Ureter (tissue), 1 donor: ENCODE data around the gene PCDHGB1. TPM values are rescaled to one million over a fixed set of nuclear protein-coding genes. Genes with fewer than 3 reads are reported as not detected.
"Not testable (repeated sequence)": the region's sequence is repeated elsewhere in the genome, so short reads cannot be mapped to it uniquely, and the experiment has no call there.

Source experiments
- DNase-seq: peaks from one replicate; pipeline ENCODE4 v3.0.0-alpha.2; 2020; ENCODE audit warnings: low spot score
- total RNA-seq: library from RNA; stranded (reverse); gene quantifications from one replicate; pipeline ENCODE4 v1.2.4, GENCODE V29; 2023
- donor health status: DM: yes; HTN: yes; CAD: no.

The PCDHGB1 gene
- total RNA-seq, 1 donor from 2014 or later, result 3.0 TPM

- DNase-seq, result no peak
Observed at GRCh38 chr5:141383345-141383744, 33.4 kb downstream of the PCDHGB1 start.

- DNase-seq, result no peak
Observed at GRCh38 chr5:141384471-141385267, 34.8 kb downstream of the PCDHGB1 start.

- not testable (repeated sequence) for DNase-seq
Observed at GRCh38 chr5:141387557-141388311, 37.8 kb downstream of the PCDHGB1 start, which contains the start of gene PCDHGB4. Gene PCDHGB4 (plus strand): TSS chr5:141387698. CDS start chr5:141387885, 187 bp downstream.

GRCh38 chr5:141388661-141389060 lies 38.8 kb downstream of the PCDHGB1 start:
- DNase-seq, result no peak

GRCh38 chr5:141389153-141390042 lies 39.5 kb downstream of the PCDHGB1 start:
- DNase-seq, result no peak

GRCh38 chr5:141392429-141393198 lies 42.7 kb downstream of the PCDHGB1 start, which contains the start of gene PCDHGA8:
Gene PCDHGA8 (plus strand): TSS chr5:141392633. CDS start chr5:141392814, 181 bp downstream.
- no peak for DNase-seq

GRCh38 chr5:141393267-141393666 lies 43.4 kb downstream of the PCDHGB1 start:
- DNase-seq, result no peak

- DNase-seq, result not testable (repeated sequence)
Observed at GRCh38 chr5:141394401-141395187, 44.7 kb downstream of the PCDHGB1 start.

- not testable (repeated sequence) for DNase-seq
Observed at GRCh38 chr5:141397756-141398551, 48.1 kb downstream of the PCDHGB1 start, which contains the start of gene PCDHGB5. Gene PCDHGB5 (plus strand): TSS chr5:141397947. CDS start chr5:141398128, 181 bp downstream.

GRCh38 chr5:141398608-141399007 lies 48.7 kb downstream of the PCDHGB1 start:
- DNase-seq, result no peak

- DNase-seq, result no peak
Observed at GRCh38 chr5:141399555-141400258, 49.8 kb downstream of the PCDHGB1 start.

Other genes with a start within 250 kb of the PCDHGB1 start
- 1.1 TPM for gene PCDHB3, start 249.6 kb upstream of the PCDHGB1 start, total RNA-seq
- 2.2 TPM for gene PCDHB4, start 228.3 kb upstream of the PCDHGB1 start, total RNA-seq
- 2.9 TPM for gene PCDHB5, start 214.9 kb upstream of the PCDHGB1 start, total RNA-seq
- gene PCDHB6, start 200.0 kb upstream of the PCDHGB1 start, total RNA-seq, result 1.6 TPM
- gene PCDHB7, start 177.5 kb upstream of the PCDHGB1 start, total RNA-seq, result 2.4 TPM
- gene PCDHB8, start 172.3 kb upstream of the PCDHGB1 start, total RNA-seq, result 1.7 TPM
- gene PCDHB16, start 167.7 kb upstream of the PCDHGB1 start, total RNA-seq, result 3.4 TPM
- gene PCDHB9, start 162.9 kb upstream of the PCDHGB1 start, total RNA-seq, result 1.9 TPM
- 2.5 TPM for gene PCDHB10, start 157.7 kb upstream of the PCDHGB1 start, total RNA-seq
- gene PCDHB11, start 150.5 kb upstream of the PCDHGB1 start, total RNA-seq, result 2.1 TPM
- 2.8 TPM for gene PCDHB12, start 141.4 kb upstream of the PCDHGB1 start, total RNA-seq
- 6.2 TPM for gene PCDHB13, start 136.2 kb upstream of the PCDHGB1 start, total RNA-seq
- 6.8 TPM for gene PCDHB14, start 126.8 kb upstream of the PCDHGB1 start, total RNA-seq
- gene PCDHB15, start 104.7 kb upstream of the PCDHGB1 start, total RNA-seq, result 4.3 TPM
- gene SLC25A2, start 46.0 kb upstream of the PCDHGB1 start, total RNA-seq, result 1.3 TPM
- gene TAF7, start 29.3 kb upstream of the PCDHGB1 start, total RNA-seq, result 56.6 TPM
- 0.57 TPM for gene PCDHGA1, start 19.6 kb upstream of the PCDHGB1 start, total RNA-seq
- 2.6 TPM for gene PCDHGA2, start 11.3 kb upstream of the PCDHGB1 start, total RNA-seq
- gene PCDHGA3, start 6.3 kb upstream of the PCDHGB1 start, total RNA-seq, result 2.9 TPM
- 4.2 TPM for gene PCDHGA4, start 4.9 kb downstream of the PCDHGB1 start, total RNA-seq
- 4.3 TPM for gene PCDHGB2, start 9.9 kb downstream of the PCDHGB1 start, total RNA-seq
- 4.6 TPM for gene PCDHGA5, start 14.1 kb downstream of the PCDHGB1 start, total RNA-seq
- gene PCDHGB3, start 20.1 kb downstream of the PCDHGB1 start, total RNA-seq, result 3.2 TPM
- gene PCDHGA6, start 23.8 kb downstream of the PCDHGB1 start, total RNA-seq, result 6.1 TPM
- gene PCDHGA7, start 32.6 kb downstream of the PCDHGB1 start, total RNA-seq, result 5.8 TPM
- gene PCDHGB4, start 37.6 kb downstream of the PCDHGB1 start, total RNA-seq, result 8.0 TPM
- gene PCDHGA8, start 42.5 kb downstream of the PCDHGB1 start, total RNA-seq, result 3.3 TPM
- 12.1 TPM for gene PCDHGB5, start 47.8 kb downstream of the PCDHGB1 start, total RNA-seq
- gene PCDHGA9, start 52.7 kb downstream of the PCDHGB1 start, total RNA-seq, result 8.9 TPM
- 8.2 TPM for gene PCDHGB6, start 57.9 kb downstream of the PCDHGB1 start, total RNA-seq
- gene PCDHGA10, start 62.9 kb downstream of the PCDHGB1 start, total RNA-seq, result 7.4 TPM
- 11.7 TPM for gene PCDHGB7, start 67.6 kb downstream of the PCDHGB1 start, total RNA-seq
- gene PCDHGA11, start 71.0 kb downstream of the PCDHGB1 start, total RNA-seq, result 5.1 TPM
- 5.0 TPM for gene PCDHGA12, start 80.4 kb downstream of the PCDHGB1 start, total RNA-seq
- gene PCDHGC3, start 125.9 kb downstream of the PCDHGB1 start, total RNA-seq, result 52.6 TPM
- 3.6 TPM for gene PCDHGC4, start 134.9 kb downstream of the PCDHGB1 start, total RNA-seq
- gene PCDHGC5, start 139.0 kb downstream of the PCDHGB1 start, total RNA-seq, result 2.8 TPM